GM21529 (cell line): ENCODE results near the gene PRSS33.

Experiments
- ATAC-seq: cut with Tn5 transposase; IDR thresholded peaks from one replicate; pipeline ENCODE4 v1.9.1; 2021; ENCODE audit not compliant: unreplicated experiment

Gene PRSS33

GRCh38 chr16:2744711-2745110, 42.6 kb downstream of the PRSS33 start:
- no peak for ATAC-seq

GRCh38 chr16:2743007-2743810, 44.2 kb downstream of the PRSS33 start:
- no peak for ATAC-seq

DNA sequence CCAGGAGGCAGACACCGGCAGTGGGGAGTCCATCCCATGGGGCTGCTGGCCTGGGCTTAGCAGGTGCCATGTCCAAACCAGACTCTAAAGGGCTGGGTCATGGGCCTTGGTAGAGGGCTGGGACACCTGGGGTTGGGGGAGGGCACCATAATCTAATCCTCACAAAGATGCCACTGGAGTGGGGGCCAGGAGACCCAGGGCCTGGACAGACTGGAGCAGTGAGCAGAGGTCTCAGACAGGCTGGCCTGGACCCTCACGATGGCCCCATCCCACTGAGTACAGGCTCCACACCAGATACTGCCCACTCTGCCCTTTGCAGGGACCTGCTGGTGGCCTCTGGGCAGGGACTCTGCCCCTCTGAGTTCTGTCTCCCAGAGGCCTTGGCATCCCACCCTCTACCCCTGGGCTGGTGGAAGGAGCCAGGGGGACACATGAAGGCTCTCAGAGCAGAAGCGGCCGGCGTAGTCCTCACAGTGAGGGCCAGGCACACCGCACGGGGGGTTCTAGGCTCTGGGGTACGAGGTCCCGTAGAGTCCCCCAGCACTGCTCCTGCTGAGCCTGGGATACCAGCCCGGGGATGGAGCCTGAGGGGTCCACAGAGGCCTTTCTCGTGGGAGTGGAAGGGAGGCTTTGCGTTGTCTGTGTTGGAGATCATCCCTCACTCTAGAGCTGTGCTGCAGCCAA, 44.9 kb downstream of the PRSS33 start:
- ATAC-seq, result no peak

DNA sequence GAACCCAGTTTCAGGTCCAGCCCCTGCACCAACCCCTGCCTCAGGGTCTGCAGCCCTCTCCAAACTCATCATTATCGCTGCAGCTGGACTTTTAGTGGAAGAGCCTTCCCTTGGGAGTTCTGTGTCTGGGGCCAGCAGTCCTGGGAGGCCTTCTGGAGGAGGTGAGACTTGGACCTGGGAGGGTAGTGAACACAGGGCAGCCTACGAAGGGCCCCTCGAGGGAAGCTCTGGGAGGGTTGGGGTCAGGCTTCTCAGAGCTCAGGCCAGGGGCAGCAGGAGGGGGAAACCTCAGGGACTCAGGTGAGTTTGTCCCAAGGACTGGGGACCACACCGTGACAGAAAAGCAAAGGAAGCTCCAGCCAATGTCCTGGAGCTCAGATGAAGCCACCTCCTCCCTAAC, 46.2 kb downstream of the PRSS33 start:
- ATAC-seq, result no peak

GRCh38 chr16:2740476-2740875, 46.9 kb downstream of the PRSS33 start:
- ATAC-seq, result no peak

DNA sequence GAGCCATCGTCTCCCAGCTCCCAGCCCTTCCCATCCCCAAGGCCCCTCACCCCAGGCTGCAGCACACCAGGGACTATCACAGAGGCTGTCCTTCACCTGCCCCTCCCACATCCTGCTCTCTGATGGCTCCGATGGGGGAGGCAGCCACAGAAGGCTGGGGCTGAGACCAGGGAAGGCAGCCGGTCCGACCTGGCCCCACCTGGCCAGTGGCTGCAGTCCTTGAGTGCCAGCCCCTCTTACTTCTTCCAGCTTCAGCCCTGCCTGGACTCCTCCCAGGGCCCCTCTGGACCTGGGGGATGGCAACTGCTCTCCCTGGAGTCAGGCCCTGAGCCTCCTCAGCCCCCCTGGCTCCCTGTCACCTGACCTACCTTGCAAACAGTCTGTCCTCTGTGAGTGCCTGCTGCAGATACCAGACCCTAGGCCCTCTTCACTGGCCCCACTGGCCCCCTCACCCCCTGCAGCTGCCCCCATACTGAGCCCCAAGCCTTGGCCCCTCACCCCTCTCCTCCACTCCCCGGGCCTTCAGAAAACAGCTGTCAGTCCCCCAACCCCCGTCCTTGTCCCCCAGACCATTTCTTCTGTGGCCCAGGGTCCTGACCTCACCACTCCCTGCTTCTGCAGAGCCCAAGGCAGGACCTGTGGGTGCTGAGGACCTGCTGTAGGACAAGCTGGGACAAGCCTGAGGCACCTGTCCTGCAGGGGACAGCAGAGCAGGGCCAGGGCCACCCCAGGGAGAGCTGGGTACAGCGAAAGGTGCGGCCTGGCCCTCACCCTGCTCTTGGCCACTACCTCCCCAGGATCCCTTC, 47.5 kb downstream of the PRSS33 start:
- ATAC-seq, result no peak

DNA sequence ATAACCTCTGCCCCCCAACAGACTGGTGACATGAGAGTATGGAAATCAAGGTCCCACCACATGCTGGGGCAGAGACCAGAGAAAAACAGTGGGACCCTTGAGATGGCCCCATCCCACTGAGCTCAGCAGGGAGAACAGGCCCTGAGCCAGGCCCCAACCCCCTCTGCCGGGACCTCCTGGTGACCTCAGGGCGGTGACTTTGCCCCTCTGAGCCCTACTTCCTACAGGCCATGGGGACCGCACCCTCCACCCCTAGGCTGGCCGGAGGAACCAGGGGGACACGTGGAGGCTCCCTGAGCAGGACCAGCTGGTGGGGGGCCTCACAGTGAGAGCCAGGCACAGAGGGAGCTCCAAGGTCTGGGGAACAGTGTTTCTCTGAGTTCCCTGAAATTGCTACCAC, 48.7 kb downstream of the PRSS33 start:
- no peak for ATAC-seq

GRCh38 chr16:2737895-2738418, 49.4 kb downstream of the PRSS33 start:
- no peak for ATAC-seq

- no peak for ATAC-seq
These were observed 50.1 kb downstream of the PRSS33 start for GRCh38 chr16:2737238-2737605.

DNA sequence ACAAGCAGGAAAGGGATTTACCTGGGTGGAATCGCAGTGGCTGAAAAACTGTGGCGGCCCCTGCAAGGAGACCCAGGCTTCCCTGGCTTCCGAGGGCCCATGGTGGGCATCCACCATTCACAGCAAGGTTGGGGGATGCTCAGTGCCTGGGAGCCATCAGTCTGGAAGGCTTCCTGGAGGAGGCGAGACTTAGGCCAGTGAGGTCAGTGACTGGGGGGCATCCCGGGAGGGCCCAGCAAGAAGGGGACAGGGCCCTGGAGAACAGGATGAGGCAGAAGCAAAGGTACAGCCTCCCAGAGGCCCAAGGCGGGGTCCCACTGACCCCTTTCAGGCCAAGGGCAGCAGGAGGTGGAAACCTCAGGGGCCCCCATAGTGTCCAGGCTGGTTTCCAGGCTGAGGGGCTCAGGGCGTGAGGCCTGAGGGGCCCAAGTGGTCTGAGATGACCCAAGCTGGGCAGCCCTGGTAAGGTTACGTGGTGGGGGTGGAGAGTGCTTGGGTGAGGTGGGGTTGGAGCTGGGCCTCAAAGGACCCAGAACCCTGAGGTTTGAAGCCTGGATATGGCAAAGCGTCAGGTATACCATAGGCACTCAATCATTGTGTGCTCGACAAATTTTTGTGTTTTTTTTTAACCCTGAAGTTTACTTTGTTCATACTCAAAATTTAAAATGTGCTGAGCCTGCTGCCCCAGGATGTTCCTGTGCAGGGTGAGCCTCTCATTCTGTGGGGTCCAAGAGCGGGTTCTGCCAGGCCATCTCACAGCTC, 50.7 kb downstream of the PRSS33 start:
- ATAC-seq, result no peak

GRCh38 chr16:2734844-2735515, 52.4 kb downstream of the PRSS33 start:
- ATAC-seq, result no peak
